Smooth muscle cell (in vitro differentiated cells): ENCODE results near the gene ATG101. TPM values are rescaled to one million over a fixed set of nuclear protein-coding genes. Genes with fewer than 3 reads are reported as not detected.

ENCODE experiments used
- DNase-seq: peaks from one replicate; lab custom pipeline; 2025; ENCODE audit not compliant: unreplicated experiment; lab: John Stamatoyannopoulos, UW
- H2AFZ ChIP-seq: fragments of 200-600 bp; sonication (generic); 2 replicates; pipeline ENCODE4 v1.6.0; 2016; ENCODE audit warnings: antibody characterized with exemption, low read depth, mild to moderate bottlenecking
- H3F3A ChIP-seq: fragments of 200-600 bp; sonication (generic); 2 replicates; pipeline ENCODE4 v1.6.0; 2017; ENCODE audit warnings: antibody characterized with exemption, low read depth
- H3K27ac ChIP-seq: fragments of 200-600 bp; sonication (generic); 2 replicates; pipeline ENCODE4 v1.5.1; 2016; ENCODE audit warnings: low read depth, mild to moderate bottlenecking
- H3K27me3 ChIP-seq: fragments of 200-600 bp; sonication (generic); 2 replicates; pipeline ENCODE4 v1.6.1; 2016; ENCODE audit warnings: low read depth, mild to moderate bottlenecking
- H3K36me3 ChIP-seq: fragments of 200-600 bp; sonication (generic); 2 replicates; pipeline ENCODE4 v1.5.1; 2016; ENCODE audit warnings: low read depth
- H3K4me1 ChIP-seq: fragments of 200-600 bp; sonication (generic); 2 replicates; pipeline ENCODE4 v1.5.1; 2016; ENCODE audit warnings: low read depth
- H3K4me2 ChIP-seq: fragments of 200-600 bp; sonication (generic); 2 replicates; pipeline ENCODE4 v1.6.0; 2016; ENCODE audit warnings: mild to moderate bottlenecking
- H3K4me3 ChIP-seq: fragments of 200-600 bp; sonication (generic); 2 replicates; pipeline ENCODE4 v1.5.1; 2016; ENCODE audit warnings: mild to moderate bottlenecking
- H3K79me2 ChIP-seq: fragments of 200-600 bp; sonication (generic); 2 replicates; pipeline ENCODE4 v1.6.0; 2016; ENCODE audit warnings: low read depth, mild to moderate bottlenecking
- H3K9ac ChIP-seq: fragments of 200-600 bp; sonication (generic); 2 replicates; pipeline ENCODE4 v1.6.0; 2016; ENCODE audit warnings: low read depth
- H3K9me3 ChIP-seq: fragments of 200-600 bp; sonication (generic); replicated peaks from 2 replicates; pipeline ENCODE4 v1.5.1; 2016; ENCODE audit warnings: low read depth
- H4K20me1 ChIP-seq: fragments of 200-600 bp; sonication (generic); 2 replicates; pipeline ENCODE4 v1.6.0; 2016; ENCODE audit warnings: low read depth
- WGBS: methylation state at CpG from one replicate; pipeline ENCODE4 v1.1.7; 2016; ENCODE audit warnings: low lambda C conversion rate; 5-methylcytosine and 5-hydroxymethylcytosine counted together
- polyA plus RNA-seq: library from polyadenylated mRNA; unstranded; fragments of >200 nt; fragmentation: Nextera tagmentation; extraction: Ambion mirVana; gene quantifications from 2 replicates; pipeline ENCODE4 v1.2.1, GENCODE V29; 2016
- total RNA-seq: library from RNA; depleted of rRNA; stranded (reverse); fragments of >200 nt; gene quantifications from 2 replicates; pipeline ENCODE4 v1.2.3, GENCODE V29; 2014
- TF ChIP-seq, protein P1 (sequence below): fragments of 200-600 bp; sonication (generic); IDR thresholded peaks from 2 replicates; pipeline ENCODE4 v1.5.1; 2017; ENCODE audit warnings: borderline replicate concordance, mild to moderate bottlenecking, antibody characterized with exemption; ENCODE audit not compliant: insufficient read depth, poor library complexity, severe bottlenecking

ATG101 gene
- total and polyA plus RNA-seq, 2 experiments from 2014 or later, result 73.4 to 114 TPM

- Histone ChIP-seq H3K4me2 (no peak overlapping the region), H3K36me3 (no peaks in the 10 kb centered on the region), H3K9me3 (no peaks in the 10 kb centered on the region), H3K4me1 (no peaks in the 10 kb centered on the region), H3K79me2 (no peaks in the 10 kb centered on the region), H2AFZ (no peak overlapping the region), H3K9ac (no peak overlapping the region), H3K27ac (no peak overlapping the region), H4K20me1 (no peaks in the 10 kb centered on the region), H3K27me3 (peaks cover 27% of the 10 kb centered on the region), H3F3A (no peaks in the 10 kb centered on the region), H3K4me3 (no peak overlapping the region)
- DNase-seq, result no peak
- 91% methylated on average over 18 of the region's 20 CpGs for WGBS
- TF ChIP-seq, protein P1, sequence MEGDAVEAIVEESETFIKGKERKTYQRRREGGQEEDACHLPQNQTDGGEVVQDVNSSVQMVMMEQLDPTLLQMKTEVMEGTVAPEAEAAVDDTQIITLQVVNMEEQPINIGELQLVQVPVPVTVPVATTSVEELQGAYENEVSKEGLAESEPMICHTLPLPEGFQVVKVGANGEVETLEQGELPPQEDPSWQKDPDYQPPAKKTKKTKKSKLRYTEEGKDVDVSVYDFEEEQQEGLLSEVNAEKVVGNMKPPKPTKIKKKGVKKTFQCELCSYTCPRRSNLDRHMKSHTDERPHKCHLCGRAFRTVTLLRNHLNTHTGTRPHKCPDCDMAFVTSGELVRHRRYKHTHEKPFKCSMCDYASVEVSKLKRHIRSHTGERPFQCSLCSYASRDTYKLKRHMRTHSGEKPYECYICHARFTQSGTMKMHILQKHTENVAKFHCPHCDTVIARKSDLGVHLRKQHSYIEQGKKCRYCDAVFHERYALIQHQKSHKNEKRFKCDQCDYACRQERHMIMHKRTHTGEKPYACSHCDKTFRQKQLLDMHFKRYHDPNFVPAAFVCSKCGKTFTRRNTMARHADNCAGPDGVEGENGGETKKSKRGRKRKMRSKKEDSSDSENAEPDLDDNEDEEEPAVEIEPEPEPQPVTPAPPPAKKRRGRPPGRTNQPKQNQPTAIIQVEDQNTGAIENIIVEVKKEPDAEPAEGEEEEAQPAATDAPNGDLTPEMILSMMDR, result no peak
Observed at GRCh38 chr12:52087961-52088820, 18.4 kb downstream of the ATG101 start.

GRCh38 chr12:52089491-52089890 lies 19.7 kb downstream of the ATG101 start:
- H3K27me3 ChIP-seq, result peaks cover 27% of the 10 kb centered on the region
- no peak overlapping the region for H3K27ac ChIP-seq
- 92% methylated on average over 11 of the region's 11 CpGs for WGBS
- no peaks in the 10 kb centered on the region for H3K9me3 ChIP-seq
- H3K4me2 ChIP-seq, result no peak overlapping the region
- no peak for DNase-seq
- no peaks in the 10 kb centered on the region for H3K4me1 ChIP-seq
- no peaks in the 10 kb centered on the region for H3F3A ChIP-seq
- TF ChIP-seq, protein P1, result no peak
- H3K4me3 ChIP-seq, result no peak overlapping the region
- H3K36me3 ChIP-seq, result no peaks in the 10 kb centered on the region
- H3K79me2 ChIP-seq, result no peaks in the 10 kb centered on the region
- no peak overlapping the region for H2AFZ ChIP-seq
- no peak overlapping the region for H3K9ac ChIP-seq
- H4K20me1 ChIP-seq, result no peaks in the 10 kb centered on the region

DNA sequence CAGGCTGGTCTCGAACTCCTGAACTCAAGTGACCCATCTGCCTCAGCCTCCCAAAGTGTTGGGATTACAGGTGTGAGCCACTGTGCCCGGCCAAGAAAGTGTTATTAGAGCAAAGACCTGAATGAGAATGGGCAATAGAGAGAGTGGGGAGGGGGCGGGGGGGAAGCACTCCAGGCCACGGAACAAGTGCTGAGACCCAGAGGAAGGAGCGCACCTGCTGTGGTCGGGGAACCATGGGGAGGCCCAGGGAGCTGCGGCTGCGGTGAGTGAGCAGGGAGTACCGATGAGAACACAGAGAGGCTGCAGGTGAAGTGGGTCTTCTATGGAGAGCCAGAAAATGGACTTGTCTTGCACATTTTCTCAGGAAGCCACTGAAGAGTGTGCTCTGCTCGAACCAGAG lies 20.5 kb downstream of the ATG101 start:
- Histone ChIP-seq H3K36me3 (no peaks in the 10 kb centered on the region), H3K4me1 (no peaks in the 10 kb centered on the region), H3K27me3 (peaks cover 27% of the 10 kb centered on the region), H3F3A (no peaks in the 10 kb centered on the region), H3K4me2 (no peak overlapping the region), H3K27ac (no peak overlapping the region), H3K9ac (no peak overlapping the region), H4K20me1 (no peaks in the 10 kb centered on the region), H3K79me2 (no peaks in the 10 kb centered on the region), H2AFZ (no peak overlapping the region), H3K4me3 (no peak overlapping the region), H3K9me3 (no peaks in the 10 kb centered on the region)
- no peak for DNase-seq
- TF ChIP-seq, protein P1, result no peak
- WGBS, result 94% methylated on average over 10 of the region's 10 CpGs

- H3K36me3 ChIP-seq, result no peaks in the 10 kb centered on the region
Observed at GRCh38 chr12:52091061-52091460, 21.3 kb downstream of the ATG101 start.

More at GRCh38 chr12:52091061-52091460, 21.3 kb downstream of the ATG101 start:
- no peak overlapping the region for H3K27ac ChIP-seq
- H4K20me1 ChIP-seq, result no peaks in the 10 kb centered on the region
- H3F3A ChIP-seq, result no peaks in the 10 kb centered on the region
- H3K9ac ChIP-seq, result no peak overlapping the region
- H3K4me2 ChIP-seq, result no peak overlapping the region
- no peaks in the 10 kb centered on the region for H3K9me3 ChIP-seq
- no peak overlapping the region for H3K4me3 ChIP-seq
- TF ChIP-seq, protein P1, result no peak
- peaks cover 27% of the 10 kb centered on the region for H3K27me3 ChIP-seq
- no peak overlapping the region for H2AFZ ChIP-seq
- H3K79me2 ChIP-seq, result no peaks in the 10 kb centered on the region
- no peak for DNase-seq
- H3K4me1 ChIP-seq, result no peaks in the 10 kb centered on the region
- 49% methylated on average over 3 of the region's 3 CpGs for WGBS
